Natural killer cell (primary cell): ENCODE measurements around the gene SLC6A15. TPM values are rescaled to one million over a fixed set of nuclear protein-coding genes. Genes with fewer than 3 reads are reported as not detected.

Experiments
- ATAC-seq, 3 donors: fragments of 150-1000 bp in 2 of 3; fragments of 200-7000 bp in 1 of 3; cut with Tn5 transposase; 1 replicate in 1 of 3; 2 replicates in 2 of 3; pipeline ENCODE4 v1.10.0; 2021; ENCODE audit warnings: mild to moderate bottlenecking in 2 of 3, moderate library complexity in 2 of 3
- DNase-seq, 2 donors: peaks; one replicate each; pipeline versions ENCODE4 v3.0.0 to v3.0.0-alpha.2; 2013 to 2021; ENCODE audit warnings: mixed read lengths in 1 of 2
- H3K27ac ChIP-seq: one replicate; pipeline ENCODE4 v1.5.1; 2013; ENCODE audit warnings: mild to moderate bottlenecking, low read length
- H3K27me3 ChIP-seq: one replicate; pipeline ENCODE4 v1.6.1; 2013; ENCODE audit warnings: low read length; ENCODE audit not compliant: control insufficient read depth, insufficient read depth
- H3K36me3 ChIP-seq: one replicate; pipeline ENCODE4 v1.6.1; 2013; ENCODE audit warnings: low read length; ENCODE audit not compliant: control insufficient read depth, insufficient read depth
- H3K4me1 ChIP-seq: one replicate; pipeline ENCODE4 v1.6.1; 2013; ENCODE audit warnings: low read length; ENCODE audit not compliant: control insufficient read depth, insufficient read depth
- H3K4me3 ChIP-seq: one replicate; pipeline ENCODE4 v1.5.1; 2013; ENCODE audit warnings: low read length
- H3K9me3 ChIP-seq: one replicate; pipeline ENCODE4 v1.6.1; 2013; ENCODE audit warnings: low read length; ENCODE audit not compliant: control insufficient read depth, insufficient read depth
- H3K27ac Mint-ChIP-seq, 2 donors: one replicate each; pipeline ENCODE4 v1.8.0; 2022; ENCODE audit warnings: mild to moderate bottlenecking in 2 of 2, mixed read lengths in 2 of 2, moderate library complexity in 1 of 2
- H3K27me3 Mint-ChIP-seq, 2 donors: one replicate each; pipeline ENCODE4 v1.8.0; 2022; ENCODE audit warnings: low read depth in 2 of 2, mixed read lengths in 2 of 2
- H3K36me3 Mint-ChIP-seq: one replicate; pipeline ENCODE4 v1.8.0; 2022; ENCODE audit warnings: mixed read lengths
- H3K4me1 Mint-ChIP-seq, 2 donors: one replicate each; pipeline ENCODE4 v1.8.0; 2022; ENCODE audit warnings: mixed read lengths in 2 of 2
- H3K4me3 Mint-ChIP-seq: one replicate; pipeline ENCODE4 v1.8.0; 2022; ENCODE audit warnings: mild to moderate bottlenecking, moderate library complexity, mixed read lengths
- H3K9me3 Mint-ChIP-seq, 2 donors: one replicate each; pipeline ENCODE4 v1.8.0; 2022; ENCODE audit warnings: mixed read lengths in 2 of 2
- WGBS: methylation state at CpG from one replicate; pipeline ENCODE4 v1.1.7; 2013; ENCODE audit warnings: missing lambda C conversion rate; ENCODE audit not compliant: insufficient coverage; 5-methylcytosine and 5-hydroxymethylcytosine counted together
- intact Hi-C: fragments of 100-400 bp; cut with micrococcal nuclease; formaldehyde crosslinking; loops from one replicate; pipeline ENCODE4 v1.14.2; 2022
- total RNA-seq, 4 donors: library from RNA; stranded (reverse); fragments of 120-200 nt in 1 of 4; gene quantifications; one replicate each; pipeline versions ENCODE4 v1.2.3 to v1.2.4, GENCODE V29; 2013 to 2022
- TF ChIP-seq, protein P1 (sequence below): fragments of 200-600 bp; IDR thresholded peaks from one replicate; pipeline ENCODE4 v1.8.0; 2022; ENCODE audit warnings: antibody characterized with exemption

Gene SLC6A15
- total RNA-seq, 3 donors from 2014 or later (not counting 1 experiment from before 2014, with no cell fraction given) = not detected

DNA sequence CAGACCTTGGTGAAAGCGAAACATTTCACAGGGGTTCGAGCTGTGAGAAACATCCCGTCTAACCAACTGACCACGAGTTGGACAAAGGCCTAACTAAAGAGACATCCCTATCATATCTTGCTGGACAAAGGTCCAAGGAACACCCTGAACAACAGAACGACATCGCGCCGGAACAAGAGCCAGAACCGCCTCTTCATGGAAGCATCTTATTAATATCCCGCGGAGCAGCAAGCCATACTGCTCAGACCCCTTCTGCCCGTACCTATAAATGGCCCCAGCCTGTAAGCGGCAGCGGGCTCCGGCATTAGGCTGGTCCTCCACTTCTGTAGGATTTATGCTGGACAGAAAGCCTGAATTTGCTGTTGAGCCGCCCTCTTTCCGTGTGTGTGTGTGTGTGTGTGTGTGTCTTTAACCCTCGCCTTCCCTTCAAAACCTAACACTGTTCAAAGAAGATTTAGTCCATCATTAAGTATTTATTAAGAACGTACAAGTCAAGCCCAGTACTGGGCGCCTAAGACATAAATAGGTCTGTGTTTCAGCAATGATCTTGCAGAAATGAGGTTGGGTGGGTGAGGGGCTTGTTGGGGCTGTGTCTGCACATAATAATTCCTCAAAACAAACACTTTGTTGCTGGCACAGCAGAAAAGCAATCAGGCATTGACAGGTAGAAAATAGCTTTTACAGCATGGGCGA lies 1.9 kb downstream of the SLC6A15 start:
- H3K4me3 Mint-ChIP-seq = no peak overlapping the region
- Histone ChIP-seq H3K27ac (no peak overlapping the region), H3K36me3 (no peaks in the 10 kb centered on the region), H3K4me3 (no peak overlapping the region), H3K9me3 (peaks cover 2% of the 10 kb centered on the region), H3K27me3 (peaks cover 6% of the 10 kb centered on the region), H3K4me1 (no peaks in the 10 kb centered on the region)
- DNase-seq (no peak), ATAC-seq (no peak)
- peaks cover 8% of the 10 kb centered on the region for H3K36me3 Mint-ChIP-seq
- intact Hi-C loops = no loop called here
- H3K27me3 Mint-ChIP-seq = peaks cover 17 to 21% of the 10 kb centered on the region in 2 donors
- TF ChIP-seq, protein P1, sequence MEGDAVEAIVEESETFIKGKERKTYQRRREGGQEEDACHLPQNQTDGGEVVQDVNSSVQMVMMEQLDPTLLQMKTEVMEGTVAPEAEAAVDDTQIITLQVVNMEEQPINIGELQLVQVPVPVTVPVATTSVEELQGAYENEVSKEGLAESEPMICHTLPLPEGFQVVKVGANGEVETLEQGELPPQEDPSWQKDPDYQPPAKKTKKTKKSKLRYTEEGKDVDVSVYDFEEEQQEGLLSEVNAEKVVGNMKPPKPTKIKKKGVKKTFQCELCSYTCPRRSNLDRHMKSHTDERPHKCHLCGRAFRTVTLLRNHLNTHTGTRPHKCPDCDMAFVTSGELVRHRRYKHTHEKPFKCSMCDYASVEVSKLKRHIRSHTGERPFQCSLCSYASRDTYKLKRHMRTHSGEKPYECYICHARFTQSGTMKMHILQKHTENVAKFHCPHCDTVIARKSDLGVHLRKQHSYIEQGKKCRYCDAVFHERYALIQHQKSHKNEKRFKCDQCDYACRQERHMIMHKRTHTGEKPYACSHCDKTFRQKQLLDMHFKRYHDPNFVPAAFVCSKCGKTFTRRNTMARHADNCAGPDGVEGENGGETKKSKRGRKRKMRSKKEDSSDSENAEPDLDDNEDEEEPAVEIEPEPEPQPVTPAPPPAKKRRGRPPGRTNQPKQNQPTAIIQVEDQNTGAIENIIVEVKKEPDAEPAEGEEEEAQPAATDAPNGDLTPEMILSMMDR = no peak
- H3K9me3 Mint-ChIP-seq = no peaks in the 10 kb centered on the region
- H3K27ac Mint-ChIP-seq = no peak overlapping the region
- 14% methylated on average over 18 of the region's 21 CpGs for WGBS
- H3K4me1 Mint-ChIP-seq = no peaks in the 10 kb centered on the region

DNA sequence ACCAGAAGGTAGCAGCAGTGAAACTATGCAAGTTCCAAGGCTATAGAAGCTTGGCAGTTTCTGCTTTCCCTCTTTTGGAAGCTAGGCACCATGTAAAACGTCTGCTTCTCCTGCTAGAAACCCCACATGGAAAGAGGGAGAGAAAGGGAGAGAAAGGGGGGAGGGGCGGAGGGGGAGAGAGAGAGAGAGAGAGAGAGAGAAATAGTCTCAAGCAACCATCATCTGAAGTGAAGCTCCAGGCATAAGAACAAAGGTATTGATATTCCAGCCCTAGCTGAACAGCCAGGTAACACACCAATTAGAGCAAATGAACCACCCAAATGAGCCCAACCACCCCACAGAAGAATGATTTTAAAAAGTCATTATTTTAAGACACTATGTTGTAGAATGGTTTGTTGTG lies 8.5 kb downstream of the SLC6A15 start:
- 27% methylated on average over 2 of the region's 2 CpGs for WGBS
- H3K4me3 ChIP-seq = no peak overlapping the region
- TF ChIP-seq, protein P1 = no peak
- H3K9me3 ChIP-seq = no peaks in the 10 kb centered on the region
- no peak for ATAC-seq
- Mint-ChIP-seq H3K36me3 (no peaks in the 10 kb centered on the region), H3K27ac (no peak overlapping the region), H3K9me3 (no peaks in the 10 kb centered on the region), H3K4me3 (no peak overlapping the region), H3K4me1 (no peaks in the 10 kb centered on the region), H3K27me3 (peaks cover 0 to 2% of the 10 kb centered on the region in 2 donors)
- H3K36me3 ChIP-seq = no peaks in the 10 kb centered on the region
- no peak overlapping the region for H3K27ac ChIP-seq
- H3K27me3 ChIP-seq = no peaks in the 10 kb centered on the region
- H3K4me1 ChIP-seq = no peaks in the 10 kb centered on the region
- intact Hi-C loops = no loop called here
- no peak for DNase-seq

DNA sequence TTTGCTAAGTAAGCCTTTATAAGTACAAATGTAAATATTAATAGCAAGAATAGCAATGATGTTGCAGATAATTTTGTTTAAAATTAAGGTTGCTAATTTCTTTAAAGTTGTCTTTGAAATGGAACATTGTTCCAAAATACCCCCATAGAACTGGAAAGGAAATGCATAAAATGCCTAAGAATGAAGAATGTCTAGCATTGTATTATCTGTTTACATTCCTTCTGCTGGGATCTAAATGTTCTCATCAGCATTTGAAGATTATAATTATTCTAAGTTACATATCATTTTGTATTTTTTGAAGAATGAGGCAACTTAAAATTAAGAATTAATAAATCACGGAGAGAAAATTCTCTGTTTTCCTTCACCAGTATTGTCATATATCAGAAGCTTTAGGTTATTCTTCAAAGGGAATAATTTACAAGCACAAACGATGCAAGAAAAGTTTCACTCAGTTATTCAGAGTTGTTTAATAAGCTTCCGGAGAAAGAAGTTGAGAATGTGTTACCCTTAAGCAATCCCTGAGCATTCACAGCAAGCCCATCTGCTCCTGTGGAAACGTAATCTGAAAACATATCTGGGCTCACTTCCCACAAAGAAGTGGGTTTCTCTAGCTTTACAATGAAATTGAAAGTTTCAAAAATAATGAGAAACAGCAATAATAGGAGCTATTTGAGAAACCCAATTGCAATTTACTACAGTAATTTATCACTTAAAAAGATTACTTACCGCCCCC lies 21.3 kb downstream of the SLC6A15 start:
- Mint-ChIP-seq H3K4me3 (no peak overlapping the region), H3K27me3 (no peaks in the 10 kb centered on the region), H3K4me1 (no peaks in the 10 kb centered on the region), H3K9me3 (no peaks in the 10 kb centered on the region), H3K36me3 (no peaks in the 10 kb centered on the region), H3K27ac (no peak overlapping the region)
- TF ChIP-seq, protein P1 = no peak
- no peak for DNase-seq
- no peak for ATAC-seq
- Histone ChIP-seq H3K9me3 (no peaks in the 10 kb centered on the region), H3K27ac (no peak overlapping the region), H3K27me3 (no peaks in the 10 kb centered on the region), H3K4me3 (no peak overlapping the region), H3K4me1 (no peaks in the 10 kb centered on the region), H3K36me3 (no peaks in the 10 kb centered on the region)
- intact Hi-C loops = no loop called here
- 80% methylated on average over 2 of the region's 5 CpGs for WGBS
